Keratinocyte (primary cell): ENCODE data around the gene CAMK2D. TPM values are rescaled to one million over a fixed set of nuclear protein-coding genes. Genes with fewer than 3 reads are reported as not detected.

Experiments used
- DNase-seq: peaks from one replicate; pipeline ENCODE4 v3.0.0-alpha.2; 2011; ENCODE audit warnings: low read depth, missing footprints, low spot score
- FAIRE-seq: peaks from 2 replicates; lab custom pipeline; 2011; peaks lifted over from hg19 to GRCh38; lab: Jason Lieb, UNC
- H2AFZ ChIP-seq: 2 replicates; pipeline ENCODE4 v1.6.0; 2012; ENCODE audit warnings: low read length, control low read depth, inconsistent platforms; ENCODE audit not compliant: control insufficient read depth
- H3K27ac ChIP-seq: 2 replicates; pipeline ENCODE4 v1.5.1; 2011; ENCODE audit warnings: low read length; ENCODE audit not compliant: control insufficient read depth, insufficient read depth
- H3K27me3 ChIP-seq: 3 replicates; pipeline ENCODE4 v1.6.0; 2011; ENCODE audit warnings: low read length; ENCODE audit not compliant: control insufficient read depth, insufficient read depth; ENCODE audit errors: extremely low read depth
- H3K36me3 ChIP-seq, 2 experiments: 2 replicates in 1 of 2; 3 replicates in 1 of 2; pipeline ENCODE4 v1.5.1; 2011; ENCODE audit warnings: low read length in 2 of 2, mild to moderate bottlenecking in 1 of 2; ENCODE audit not compliant: control insufficient read depth in 2 of 2, insufficient read depth in 2 of 2; ENCODE audit errors: extremely low read depth in 1 of 2
- H3K4me1 ChIP-seq: 3 replicates; pipeline ENCODE4 v1.5.1; 2011; ENCODE audit warnings: low read length; ENCODE audit not compliant: control insufficient read depth, insufficient read depth; ENCODE audit errors: extremely low read depth
- H3K4me2 ChIP-seq: 3 replicates; pipeline ENCODE4 v1.6.0; 2011; ENCODE audit warnings: low read depth, low read length; ENCODE audit not compliant: control insufficient read depth, insufficient read depth; ENCODE audit errors: extremely low read depth
- H3K4me3 ChIP-seq, 3 experiments: fragments of 200-600 bp in 1 of 3; sonication (generic) in 1 of 3; 2 replicates in 2 of 3; 3 replicates in 1 of 3; pipeline ENCODE4 v1.5.1; 2011 to 2016; ENCODE audit warnings: low read length in 3 of 3, mild to moderate bottlenecking in 3 of 3, control low read depth in 2 of 3, inconsistent platforms in 1 of 3, low read depth in 1 of 3, mixed read lengths in 1 of 3, mixed run types in 1 of 3, moderate library complexity in 1 of 3; ENCODE audit not compliant: control insufficient read depth in 2 of 3, insufficient read depth in 2 of 3; ENCODE audit errors: extremely low read depth in 1 of 3
- H3K79me2 ChIP-seq: 2 replicates; pipeline ENCODE4 v1.6.0; 2012; ENCODE audit warnings: low read length; ENCODE audit not compliant: control insufficient read depth, insufficient read depth
- H3K9ac ChIP-seq: 3 replicates; pipeline ENCODE4 v1.6.0; 2011; ENCODE audit warnings: low read length; ENCODE audit not compliant: control insufficient read depth, insufficient read depth; ENCODE audit errors: extremely low read depth
- H3K9me1 ChIP-seq: 3 replicates; pipeline ENCODE4 v1.6.0; 2011; ENCODE audit warnings: low read length; ENCODE audit not compliant: control insufficient read depth, insufficient read depth; ENCODE audit errors: extremely low read depth
- H3K9me3 ChIP-seq: 2 replicates; pipeline ENCODE4 v1.5.1; 2012; ENCODE audit warnings: low read depth, low read length; ENCODE audit not compliant: control insufficient read depth
- H4K20me1 ChIP-seq: 3 replicates; pipeline ENCODE4 v1.6.0; 2011; ENCODE audit warnings: low read length; ENCODE audit not compliant: control insufficient read depth, insufficient read depth; ENCODE audit errors: extremely low read depth
- CTCF ChIP-seq, 3 experiments: IDR thresholded peaks in 1 of 3; conservative IDR thresholded peaks in 1 of 3; optimal IDR thresholded peaks in 1 of 3; 2 replicates in 2 of 3; 3 replicates in 1 of 3; pipeline versions ENCODE3 to v1.5.1; 2011; ENCODE audit warnings: low read length in 3 of 3, mild to moderate bottlenecking in 3 of 3, moderate library complexity in 2 of 3, control low read depth in 1 of 3, inconsistent platforms in 1 of 3; ENCODE audit not compliant: insufficient read depth in 2 of 3; ENCODE audit errors: extremely low read depth in 1 of 3
- EZH2 ChIP-seq: IDR thresholded peaks from one replicate; pipeline ENCODE4 v1.6.1; 2012; ENCODE audit warnings: inconsistent platforms, mild to moderate bottlenecking, low read length, moderate library complexity
- dilution Hi-C: fragments of 300-500 bp; cut with MboI; formaldehyde crosslinking; loops from one replicate; pipeline ENCODE4 v1.7.0; 2020; ENCODE audit warnings: low sequenced_read_pairs; ENCODE audit not compliant: extremely low pct_ligation_motif_present
- polyA plus RNA-seq, 5 experiments: library from polyadenylated mRNA; depleted of rRNA in 3 of 5; stranded (reverse) in 3 of 5; stranded (forward) in 1 of 5; unstranded in 1 of 5; fragments of >200 nt; gene quantifications; 1 replicate in 1 of 5; 2 replicates in 3 of 5; 3 replicates in 1 of 5; pipeline versions ENCODE4 v1.2.1 to v1.2.3, GENCODE V29; 2011 to 2012; ENCODE audit warnings: missing spikeins in 2 of 5, low read depth in 1 of 5, low replicate concordance in 1 of 5

The CAMK2D gene
- polyA plus RNA-seq, 1 donor (not counting 4 experiments of a cell fraction or from before 2014, with no cell fraction given): 18.8 TPM

DNA sequence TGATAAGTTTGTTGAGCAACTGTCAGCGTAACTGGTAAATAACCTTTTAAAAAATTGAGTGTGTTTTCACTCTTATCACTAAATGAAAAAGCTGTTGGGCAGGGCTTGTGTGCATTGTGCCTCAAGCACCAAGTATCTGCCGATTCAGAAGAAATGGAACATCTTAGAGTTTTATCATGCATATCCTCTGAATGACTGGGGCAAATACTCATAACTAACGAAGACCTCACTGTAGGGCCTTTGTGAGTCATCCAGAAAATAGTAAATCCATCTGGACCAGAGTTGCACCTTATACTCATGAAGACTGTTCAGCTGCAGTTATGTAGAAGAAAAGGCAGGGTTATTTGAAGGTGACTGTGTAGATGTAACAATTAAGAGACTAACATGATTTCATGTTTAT is 222.1 kb downstream of the CAMK2D start:
- Histone ChIP-seq H3K4me3 (no peak overlapping the region), H2AFZ (no peak overlapping the region), H3K27me3 (no peaks in the 10 kb centered on the region), H3K9ac (no peak overlapping the region), H3K4me2 (no peak overlapping the region), H3K9me1 (no peaks in the 10 kb centered on the region), H3K36me3 (no peaks in the 10 kb centered on the region), H3K4me1 (peaks cover 8% of the 10 kb centered on the region), H3K9me3 (no peaks in the 10 kb centered on the region), H3K27ac (peak overlapping the region; percentile 54), H4K20me1 (no peaks in the 10 kb centered on the region), H3K79me2 (no peaks in the 10 kb centered on the region)
- TF ChIP-seq EZH2: no peak
- no peak for TF ChIP-seq CTCF (optimal IDR thresholded peaks at IDR 0.05 in 1 of 3, IDR thresholded peaks at IDR 0.05 in 1 of 3, conservative IDR thresholded peaks at IDR 0.05 in 1 of 3; ENCODE audit: extremely low read depth in 1 of 3, insufficient read depth in 2 of 3, low read length in 3 of 3)
- FAIRE-seq: peak; percentile 62
- dilution Hi-C loops: no loop called here
- DNase-seq: peak; percentile 33

DNA sequence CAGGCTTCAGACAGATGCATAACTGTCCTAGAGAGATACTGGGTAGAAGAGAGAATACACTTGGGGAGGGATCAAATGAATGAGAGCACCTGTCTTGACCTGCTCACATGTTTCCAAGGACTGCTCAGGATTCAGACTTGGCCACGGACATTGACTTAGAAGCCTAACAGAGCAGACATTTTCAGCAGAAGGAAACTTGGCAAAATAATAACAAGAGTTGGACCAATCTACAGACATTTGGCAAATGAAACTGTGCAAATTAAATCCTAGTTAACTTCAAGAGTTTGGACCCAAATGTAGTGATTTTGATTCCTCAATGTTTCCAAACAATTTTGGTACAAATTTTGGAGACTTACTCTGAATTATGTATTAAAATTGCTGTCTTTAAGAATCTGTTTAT is 223.9 kb downstream of the CAMK2D start:
- Histone ChIP-seq H2AFZ (no peak overlapping the region), H3K27me3 (no peaks in the 10 kb centered on the region), H3K4me3 (no peak overlapping the region), H3K9me3 (no peaks in the 10 kb centered on the region), H3K4me1 (peaks cover 8% of the 10 kb centered on the region), H3K9ac (no peak overlapping the region), H4K20me1 (no peaks in the 10 kb centered on the region), H3K4me2 (no peak overlapping the region), H3K27ac (no peak overlapping the region), H3K79me2 (no peaks in the 10 kb centered on the region), H3K9me1 (no peaks in the 10 kb centered on the region), H3K36me3 (no peaks in the 10 kb centered on the region)
- TF ChIP-seq CTCF (optimal IDR thresholded peaks at IDR 0.05 in 1 of 3, IDR thresholded peaks at IDR 0.05 in 1 of 3, conservative IDR thresholded peaks at IDR 0.05 in 1 of 3; ENCODE audit: extremely low read depth in 1 of 3, insufficient read depth in 2 of 3, low read length in 3 of 3): no peak
- no peak for TF ChIP-seq EZH2
- dilution Hi-C loops: no loop called here
- no peak for DNase-seq
- FAIRE-seq: no peak
